HEK293 (cell line): ENCODE results near the gene ZNF865.

ENCODE experiments used
- CTCF ChIA-PET: fragments of 350-600 bp; formaldehyde crosslinking; extraction: SDS; loops from one replicate; lab custom pipeline; 2021; ENCODE audit warnings: antibody characterized with exemption; lab: Yijun Ruan, JAX
- POLR2A ChIA-PET: fragments of 300-600 bp; formaldehyde crosslinking; extraction: SDS; loops from one replicate; lab custom pipeline; 2020; ENCODE audit warnings: antibody characterized with exemption, inconsistent platforms; lab: Yijun Ruan, JAX
- H3K27ac ChIP-seq: fragments of 200-500 bp; sonication (Bioruptor generic); 2 replicates; pipeline ENCODE4 v1.5.1; 2014; ENCODE audit warnings: low read depth, low read length, control low read depth, inconsistent platforms; ENCODE audit errors: extremely low read depth
- H3K36me3 ChIP-seq, 2 experiments: fragments of 200-500 bp in 1 of 2; sonication (Bioruptor generic) in 1 of 2; 1 replicate in 1 of 2; 2 replicates in 1 of 2; pipeline ENCODE4 v1.5.1; 2014 to 2017; ENCODE audit warnings: inconsistent platforms in 2 of 2, low read length in 2 of 2; ENCODE audit not compliant: control insufficient read depth in 2 of 2, insufficient read depth in 1 of 2
- H3K4me1 ChIP-seq: fragments of 200-500 bp; sonication (Bioruptor generic); 2 replicates; pipeline ENCODE4 v1.5.1; 2014; ENCODE audit warnings: mild to moderate bottlenecking, low read length, inconsistent platforms; ENCODE audit not compliant: control insufficient read depth, insufficient read depth
- H3K4me3 ChIP-seq: 2 replicates; pipeline ENCODE4 v1.5.1; 2011; ENCODE audit warnings: low read depth, mild to moderate bottlenecking, control low read depth, low read length, moderate library complexity
- H3K9me3 ChIP-seq: fragments of 200-500 bp; sonication (Bioruptor generic); 2 replicates; pipeline ENCODE4 v1.5.1; 2014; ENCODE audit warnings: low read depth, low read length, inconsistent platforms; ENCODE audit not compliant: control insufficient read depth, insufficient read depth
- GLI4 ChIP-seq: fragments of 450-650 bp; formaldehyde crosslinking; IDR thresholded peaks from 2 replicates; pipeline ENCODE4 v1.5.1; 2016; ENCODE audit warnings: missing biosample characterization, missing genetic modification characterization
- SCRT1 ChIP-seq: fragments of 450-650 bp; formaldehyde crosslinking; IDR thresholded peaks from 2 replicates; pipeline ENCODE4 v1.5.1; 2016; ENCODE audit warnings: missing biosample characterization, missing genetic modification characterization, borderline replicate concordance
- ZBTB48 ChIP-seq: fragments of 450-650 bp; formaldehyde crosslinking; IDR thresholded peaks from 2 replicates; pipeline ENCODE4 v1.5.1; 2016; ENCODE audit warnings: missing biosample characterization, missing genetic modification characterization
- ZNF16 ChIP-seq: fragments of 450-650 bp; formaldehyde crosslinking; IDR thresholded peaks from 2 replicates; pipeline ENCODE4 v1.5.1; 2016; ENCODE audit warnings: low read depth, missing biosample characterization, missing genetic modification characterization
- ZNF211 ChIP-seq: fragments of 450-650 bp; formaldehyde crosslinking; IDR thresholded peaks from 2 replicates; pipeline ENCODE4 v1.5.1; 2016; ENCODE audit warnings: low read depth, missing biosample characterization, missing genetic modification characterization
- ZNF677 ChIP-seq: fragments of 450-650 bp; IDR thresholded peaks from 2 replicates; pipeline ENCODE4 v1.5.0; 2018; ENCODE audit warnings: missing biosample characterization, mild to moderate bottlenecking, missing genetic modification characterization, moderate library complexity
- ZSCAN23 ChIP-seq: fragments of 450-650 bp; formaldehyde crosslinking; IDR thresholded peaks from 2 replicates; pipeline ENCODE4 v1.5.1; 2016; ENCODE audit warnings: missing biosample characterization, missing genetic modification characterization
- TF ChIP-seq, protein P1 (sequence below): fragments of 450-650 bp; formaldehyde crosslinking; IDR thresholded peaks from 2 replicates; pipeline ENCODE4 v1.5.1; 2016; ENCODE audit warnings: missing biosample characterization, missing genetic modification characterization
- TF ChIP-seq, protein P2 (sequence below): fragments of 450-650 bp; formaldehyde crosslinking; IDR thresholded peaks from 2 replicates; pipeline ENCODE4 v1.5.1; 2016; ENCODE audit warnings: missing biosample characterization, missing genetic modification characterization, borderline replicate concordance

Gene ZNF865

GRCh38 chr19:55666343-55667005 is 61.0 kb downstream of the ZNF865 start:
- peaks cover 52 to 96% of the 10 kb centered on the region in 2 experiments for H3K36me3 ChIP-seq
- no peaks in the 10 kb centered on the region; the same call in 1 of the 2 replicates for H3K4me1 ChIP-seq
- H3K9me3 ChIP-seq, result no peaks in the 10 kb centered on the region
- ChIA-PET CTCF (interaction anchor here (1.0 to 1.5 kb wide), 4 partner anchors 9 to 34 kb away, joined by 3 to 4 read pairs (median 4); no protein-coding TSS in a partner anchor), POLR2A (interaction anchor here (2.7 to 3.0 kb wide), 2 partner anchors 10 to 12 kb away, joined by 10 to 12 read pairs; partner anchors contain the start of gene U2AF2)
- TF ChIP-seq GLI4 (tag by site-specific recombination) (no peak), ZSCAN23 (tag by site-specific recombination) (no peak), ZNF16 (tag by site-specific recombination) (no peak), SCRT1 (no peak), ZNF211 (tag by site-specific recombination) (no peak), ZBTB48 (tag by site-specific recombination) (no peak), ZNF677 (tag by site-specific recombination) (no peak)
- TF ChIP-seq, protein P1, sequence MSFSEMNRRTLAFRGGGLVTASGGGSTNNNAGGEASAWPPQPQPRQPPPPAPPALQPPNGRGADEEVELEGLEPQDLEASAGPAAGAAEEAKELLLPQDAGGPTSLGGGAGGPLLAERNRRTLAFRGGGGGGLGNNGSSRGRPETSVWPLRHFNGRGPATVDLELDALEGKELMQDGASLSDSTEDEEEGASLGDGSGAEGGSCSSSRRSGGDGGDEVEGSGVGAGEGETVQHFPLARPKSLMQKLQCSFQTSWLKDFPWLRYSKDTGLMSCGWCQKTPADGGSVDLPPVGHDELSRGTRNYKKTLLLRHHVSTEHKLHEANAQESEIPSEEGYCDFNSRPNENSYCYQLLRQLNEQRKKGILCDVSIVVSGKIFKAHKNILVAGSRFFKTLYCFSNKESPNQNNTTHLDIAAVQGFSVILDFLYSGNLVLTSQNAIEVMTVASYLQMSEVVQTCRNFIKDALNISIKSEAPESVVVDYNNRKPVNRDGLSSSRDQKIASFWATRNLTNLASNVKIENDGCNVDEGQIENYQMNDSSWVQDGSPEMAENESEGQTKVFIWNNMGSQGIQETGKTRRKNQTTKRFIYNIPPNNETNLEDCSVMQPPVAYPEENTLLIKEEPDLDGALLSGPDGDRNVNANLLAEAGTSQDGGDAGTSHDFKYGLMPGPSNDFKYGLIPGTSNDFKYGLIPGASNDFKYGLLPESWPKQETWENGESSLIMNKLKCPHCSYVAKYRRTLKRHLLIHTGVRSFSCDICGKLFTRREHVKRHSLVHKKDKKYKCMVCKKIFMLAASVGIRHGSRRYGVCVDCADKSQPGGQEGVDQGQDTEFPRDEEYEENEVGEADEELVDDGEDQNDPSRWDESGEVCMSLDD (tag by site-specific recombination), result no peak
- TF ChIP-seq, protein P2, sequence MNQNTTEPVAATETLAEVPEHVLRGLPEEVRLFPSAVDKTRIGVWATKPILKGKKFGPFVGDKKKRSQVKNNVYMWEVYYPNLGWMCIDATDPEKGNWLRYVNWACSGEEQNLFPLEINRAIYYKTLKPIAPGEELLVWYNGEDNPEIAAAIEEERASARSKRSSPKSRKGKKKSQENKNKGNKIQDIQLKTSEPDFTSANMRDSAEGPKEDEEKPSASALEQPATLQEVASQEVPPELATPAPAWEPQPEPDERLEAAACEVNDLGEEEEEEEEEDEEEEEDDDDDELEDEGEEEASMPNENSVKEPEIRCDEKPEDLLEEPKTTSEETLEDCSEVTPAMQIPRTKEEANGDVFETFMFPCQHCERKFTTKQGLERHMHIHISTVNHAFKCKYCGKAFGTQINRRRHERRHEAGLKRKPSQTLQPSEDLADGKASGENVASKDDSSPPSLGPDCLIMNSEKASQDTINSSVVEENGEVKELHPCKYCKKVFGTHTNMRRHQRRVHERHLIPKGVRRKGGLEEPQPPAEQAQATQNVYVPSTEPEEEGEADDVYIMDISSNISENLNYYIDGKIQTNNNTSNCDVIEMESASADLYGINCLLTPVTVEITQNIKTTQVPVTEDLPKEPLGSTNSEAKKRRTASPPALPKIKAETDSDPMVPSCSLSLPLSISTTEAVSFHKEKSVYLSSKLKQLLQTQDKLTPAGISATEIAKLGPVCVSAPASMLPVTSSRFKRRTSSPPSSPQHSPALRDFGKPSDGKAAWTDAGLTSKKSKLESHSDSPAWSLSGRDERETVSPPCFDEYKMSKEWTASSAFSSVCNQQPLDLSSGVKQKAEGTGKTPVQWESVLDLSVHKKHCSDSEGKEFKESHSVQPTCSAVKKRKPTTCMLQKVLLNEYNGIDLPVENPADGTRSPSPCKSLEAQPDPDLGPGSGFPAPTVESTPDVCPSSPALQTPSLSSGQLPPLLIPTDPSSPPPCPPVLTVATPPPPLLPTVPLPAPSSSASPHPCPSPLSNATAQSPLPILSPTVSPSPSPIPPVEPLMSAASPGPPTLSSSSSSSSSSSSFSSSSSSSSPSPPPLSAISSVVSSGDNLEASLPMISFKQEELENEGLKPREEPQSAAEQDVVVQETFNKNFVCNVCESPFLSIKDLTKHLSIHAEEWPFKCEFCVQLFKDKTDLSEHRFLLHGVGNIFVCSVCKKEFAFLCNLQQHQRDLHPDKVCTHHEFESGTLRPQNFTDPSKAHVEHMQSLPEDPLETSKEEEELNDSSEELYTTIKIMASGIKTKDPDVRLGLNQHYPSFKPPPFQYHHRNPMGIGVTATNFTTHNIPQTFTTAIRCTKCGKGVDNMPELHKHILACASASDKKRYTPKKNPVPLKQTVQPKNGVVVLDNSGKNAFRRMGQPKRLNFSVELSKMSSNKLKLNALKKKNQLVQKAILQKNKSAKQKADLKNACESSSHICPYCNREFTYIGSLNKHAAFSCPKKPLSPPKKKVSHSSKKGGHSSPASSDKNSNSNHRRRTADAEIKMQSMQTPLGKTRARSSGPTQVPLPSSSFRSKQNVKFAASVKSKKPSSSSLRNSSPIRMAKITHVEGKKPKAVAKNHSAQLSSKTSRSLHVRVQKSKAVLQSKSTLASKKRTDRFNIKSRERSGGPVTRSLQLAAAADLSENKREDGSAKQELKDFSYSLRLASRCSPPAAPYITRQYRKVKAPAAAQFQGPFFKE (tag by site-specific recombination), result no peak
- H3K4me3 ChIP-seq, result no peak overlapping the region
- H3K27ac ChIP-seq, result no peak overlapping the region
